GM12878 (cell line): Measurements from ENCODE around the gene CLDN9. TPM values are rescaled to one million over a fixed set of nuclear protein-coding genes. Genes with fewer than 3 reads are reported as not detected.

Experiments
- ATAC-seq: fragments of 200-7000 bp; cut with Tn5 transposase; 3 replicates; pipeline ENCODE4 v1.9.1; 2020; ENCODE audit warnings: mild to moderate bottlenecking, moderate library complexity
- BruUV-seq: library from RNA; stranded (reverse); fragments of 400-500 nt; replicated peaks from 2 replicates; lab custom pipeline; 2021; lab: Mats Ljungman, UMichigan
- CTCF ChIA-PET: fragments of 300-600 bp; sonication (Branson Sonifier 250); formaldehyde crosslinking; extraction: SDS; loops from one replicate; lab custom pipeline; 2021; ENCODE audit warnings: inconsistent platforms; lab: Yijun Ruan, JAX
- POLR2A ChIA-PET: fragments of 350-600 bp; formaldehyde crosslinking; extraction: SDS; loops from one replicate; lab custom pipeline; 2021; ENCODE audit warnings: inconsistent platforms; lab: Charles Lee
- RAD21 ChIA-PET: fragments of 300-600 bp; sonication (Branson Sonifier 250); formaldehyde crosslinking; loops from one replicate; lab custom pipeline; 2023; ENCODE audit warnings: antibody characterized with exemption; ENCODE audit not compliant: unreplicated experiment; lab: Charles Lee
- SMC1A ChIA-PET: fragments of 300-600 bp; sonication (Branson Sonifier 250); formaldehyde crosslinking; loops from one replicate; lab custom pipeline; 2023; ENCODE audit not compliant: unreplicated experiment, uncharacterized antibody; lab: Charles Lee
- DNase-seq: peaks from one replicate; pipeline ENCODE4 v3.0.0-alpha.2; 2011; ENCODE audit warnings: low read depth, low spot score
- FAIRE-seq: peaks from 3 replicates; lab custom pipeline; 2011; peaks lifted over from hg19 to GRCh38; lab: Jason Lieb, UNC
- H2AFZ ChIP-seq: 2 replicates; pipeline ENCODE4 v1.6.0; 2011; ENCODE audit warnings: low read depth, low read length, control low read depth; ENCODE audit not compliant: control insufficient read depth
- H3K27ac ChIP-seq: 2 replicates; pipeline ENCODE4 v1.5.1; 2011; ENCODE audit warnings: control low read depth; ENCODE audit not compliant: control insufficient read depth, insufficient read depth
- H3K27me3 ChIP-seq, 2 experiments: replicated peaks in 1 of 2; 2 replicates each; pipeline versions ENCODE4 v1.6.0 to v1.6.1; 2011; ENCODE audit warnings: low read length in 1 of 2; ENCODE audit not compliant: control insufficient read depth in 2 of 2, insufficient read depth in 2 of 2
- H3K36me3 ChIP-seq, 2 experiments: 2 replicates each; pipeline ENCODE4 v1.5.1; 2011; ENCODE audit warnings: low read length in 1 of 2; ENCODE audit not compliant: control insufficient read depth in 2 of 2, insufficient read depth in 2 of 2
- H3K4me1 ChIP-seq: 2 replicates; pipeline ENCODE4 v1.6.1; 2011; ENCODE audit warnings: mild to moderate bottlenecking, low read length, moderate library complexity, mixed read lengths; ENCODE audit not compliant: control insufficient read depth, insufficient read depth
- H3K4me2 ChIP-seq: 2 replicates; pipeline ENCODE4 v1.6.0; 2011; ENCODE audit warnings: control low read depth; ENCODE audit not compliant: control insufficient read depth, insufficient read depth
- H3K4me3 ChIP-seq: fragments of 200-600 bp; sonication (generic); 2 replicates; pipeline ENCODE4 v1.5.1; 2016
- H3K79me2 ChIP-seq: 2 replicates; pipeline ENCODE4 v1.6.0; 2011; ENCODE audit warnings: low read length; ENCODE audit not compliant: control insufficient read depth, insufficient read depth
- H3K9ac ChIP-seq: 2 replicates; pipeline ENCODE4 v1.8.0; 2011; ENCODE audit warnings: low read length, control low read depth, mixed read lengths; ENCODE audit not compliant: control insufficient read depth, insufficient read depth
- H3K9me3 ChIP-seq: replicated peaks from 3 replicates; pipeline ENCODE4 v1.5.1; 2011; ENCODE audit warnings: mild to moderate bottlenecking, low read length; ENCODE audit not compliant: control insufficient read depth, insufficient read depth
- H4K20me1 ChIP-seq: 2 replicates; pipeline ENCODE4 v1.6.0; 2011; ENCODE audit not compliant: control insufficient read depth, insufficient read depth
- SP1 ChIP-seq: IDR thresholded peaks from one replicate; pipeline ENCODE4 v1.6.1; 2011; ENCODE audit warnings: low read depth, low read length
- STAT3 ChIP-seq: IDR thresholded peaks from 2 replicates; pipeline ENCODE4 v1.6.1; 2011; ENCODE audit warnings: low read depth, low read length, improper control_type of control experiment
- SUZ12 ChIP-seq: fragments of 200-600 bp; sonication (generic); IDR thresholded peaks from one replicate; pipeline ENCODE4 v1.6.1; 2018; ENCODE audit warnings: antibody characterized with exemption, mild to moderate bottlenecking; ENCODE audit not compliant: unreplicated experiment
- ZNF207 ChIP-seq: fragments of 450-650 bp; IDR thresholded peaks from 2 replicates; pipeline ENCODE4 v1.6.1; 2014; ENCODE audit warnings: antibody characterized with exemption, mild to moderate bottlenecking, borderline replicate concordance
- WGBS: methylation state at CpG from one replicate; pipeline ENCODE4 v1.1.6; 2016; ENCODE audit warnings: low lambda C conversion rate; ENCODE audit not compliant: insufficient replicate concordance, insufficient coverage; ENCODE audit errors: missing lambda C conversion rate; 5-methylcytosine and 5-hydroxymethylcytosine counted together
- in situ Hi-C: fragments of 300-500 bp; cut with MboI; formaldehyde crosslinking; loops from 9 replicates; pipeline ENCODE4 v1.14.3; 2018; ENCODE audit warnings: mixed read lengths
- intact Hi-C: fragments of 100-400 bp; cut with micrococcal nuclease; formaldehyde crosslinking; loops from one replicate; pipeline ENCODE4 v1.14.2; 2022; ENCODE audit not compliant: unreplicated experiment
- polyA plus RNA-seq, 11 experiments: library from polyadenylated mRNA; depleted of rRNA in 4 of 11; unstranded in 6 of 11; stranded (reverse) in 5 of 11; fragments of >200 nt; fragmentation: Nextera tagmentation in 4 of 11; fragmentation: Illumina TruSeq in 1 of 11; extraction: Ambion mirVana in 4 of 11; extraction: Trizol in 1 of 11; gene quantifications; 1 replicate in 1 of 11; 2 replicates in 10 of 11; pipeline versions ENCODE4 v1.2.1 to v1.2.3, GENCODE V29; 2011 to 2016; ENCODE audit warnings: inconsistent platforms in 2 of 11, missing spikeins in 2 of 11, low read depth in 1 of 11
- total RNA-seq, 4 experiments: library from RNA; depleted of rRNA in 3 of 4; stranded (reverse); fragments of >200 nt in 3 of 4; fragmentation: Illumina TruSeq in 1 of 4; extraction: Trizol in 1 of 4; gene quantifications; 2 replicates each; pipeline versions ENCODE4 v1.2.1 to v1.2.3, GENCODE V29; 2013 to 2021
- TF ChIP-seq, protein P1 (sequence below), 3 experiments: IDR thresholded peaks in 2 of 3; conservative IDR thresholded peaks in 1 of 3; 2 replicates each; pipeline ENCODE4 v1.5.1; 2011; ENCODE audit warnings: low read depth in 3 of 3, low read length in 3 of 3, mild to moderate bottlenecking in 3 of 3, control low read depth in 2 of 3, moderate library complexity in 2 of 3, inconsistent platforms in 1 of 3, mixed read lengths in 1 of 3; ENCODE audit not compliant: control insufficient read depth in 2 of 3, insufficient read depth in 1 of 3; ENCODE audit errors: extremely low read depth in 1 of 3

The CLDN9 gene
- total and polyA plus RNA-seq, 10 of the 15 experiments (the other 5 are each of a cell fraction or from before 2014, with no cell fraction given): not detected

DNA sequence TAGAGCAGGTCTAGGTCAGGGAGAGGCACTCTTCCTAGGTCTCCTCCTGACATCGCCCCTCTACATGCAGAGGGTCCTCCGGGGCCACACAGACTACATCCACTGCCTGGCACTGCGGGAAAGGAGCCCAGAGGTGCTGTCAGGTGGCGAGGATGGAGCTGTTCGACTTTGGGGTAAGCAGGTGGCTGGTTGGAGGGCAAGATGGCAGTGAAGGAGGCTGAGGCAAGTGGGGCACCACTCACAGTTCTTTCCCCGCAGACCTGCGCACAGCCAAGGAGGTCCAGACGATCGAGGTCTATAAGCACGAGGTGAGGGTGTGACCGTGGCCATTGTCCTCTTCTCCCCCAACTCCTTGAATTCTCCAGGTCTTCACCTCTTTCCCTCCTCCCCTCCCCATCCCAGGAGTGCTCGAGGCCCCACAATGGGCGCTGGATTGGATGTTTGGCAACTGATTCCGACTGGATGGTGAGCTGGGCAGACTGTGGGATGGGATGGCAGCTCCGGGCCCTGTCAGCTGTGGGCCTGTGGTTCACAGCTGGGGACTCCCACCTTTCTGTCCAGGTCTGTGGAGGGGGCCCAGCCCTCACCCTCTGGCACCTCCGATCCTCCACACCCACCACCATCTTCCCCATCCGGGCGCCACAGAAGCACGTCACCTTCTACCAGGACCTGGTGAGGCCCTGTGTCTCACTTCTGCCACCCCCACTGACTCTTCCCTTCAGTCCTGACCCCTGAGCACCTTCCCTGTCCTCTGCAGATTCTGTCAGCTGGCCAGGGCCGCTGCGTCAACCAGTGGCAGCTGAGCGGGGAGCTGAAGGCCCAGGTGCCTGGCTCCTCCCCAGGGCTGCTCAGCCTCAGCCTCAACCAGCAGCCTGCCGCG, 14.1 kb downstream of the CLDN9 start:
- no peak for FAIRE-seq
- ChIA-PET CTCF (interaction anchor here (1.0 to 18.2 kb wide), 13 partner anchors 7 to 134 kb away, joined by 3 to 421 read pairs (median 8); partner anchors contain the start of genes PKMYT1, TNFRSF12A and ZNF213), POLR2A (interaction anchor here (0.7 to 1.4 kb wide), 2 partner anchors 23 to 148 kb away, joined by 3 read pairs; no protein-coding TSS in a partner anchor)
- no peak for ATAC-seq
- 92% methylated on average over 23 of the region's 24 CpGs for WGBS
- intact Hi-C loops: no loop called here
- H3K9me3 ChIP-seq: no peaks in the 10 kb centered on the region
- DNase-seq: no peak
- peaks cover 12% of the 10 kb centered on the region for H3K4me1 ChIP-seq
- H3K27ac ChIP-seq: no peak overlapping the region
- peaks cover 7 to 8% of the 10 kb centered on the region in 2 experiments for H3K27me3 ChIP-seq
- H2AFZ ChIP-seq: no peak overlapping the region
- H3K36me3 ChIP-seq: peaks cover 4 to 7% of the 10 kb centered on the region in 2 experiments; a peak in 3 of 4 replicates
- H3K4me3 ChIP-seq: no peak overlapping the region
- in situ Hi-C loops: no loop called here
- TF ChIP-seq SP1 (no peak), STAT3 (no peak), ZNF207 (no peak), SUZ12 (no peak)
- TF ChIP-seq, protein P1, sequence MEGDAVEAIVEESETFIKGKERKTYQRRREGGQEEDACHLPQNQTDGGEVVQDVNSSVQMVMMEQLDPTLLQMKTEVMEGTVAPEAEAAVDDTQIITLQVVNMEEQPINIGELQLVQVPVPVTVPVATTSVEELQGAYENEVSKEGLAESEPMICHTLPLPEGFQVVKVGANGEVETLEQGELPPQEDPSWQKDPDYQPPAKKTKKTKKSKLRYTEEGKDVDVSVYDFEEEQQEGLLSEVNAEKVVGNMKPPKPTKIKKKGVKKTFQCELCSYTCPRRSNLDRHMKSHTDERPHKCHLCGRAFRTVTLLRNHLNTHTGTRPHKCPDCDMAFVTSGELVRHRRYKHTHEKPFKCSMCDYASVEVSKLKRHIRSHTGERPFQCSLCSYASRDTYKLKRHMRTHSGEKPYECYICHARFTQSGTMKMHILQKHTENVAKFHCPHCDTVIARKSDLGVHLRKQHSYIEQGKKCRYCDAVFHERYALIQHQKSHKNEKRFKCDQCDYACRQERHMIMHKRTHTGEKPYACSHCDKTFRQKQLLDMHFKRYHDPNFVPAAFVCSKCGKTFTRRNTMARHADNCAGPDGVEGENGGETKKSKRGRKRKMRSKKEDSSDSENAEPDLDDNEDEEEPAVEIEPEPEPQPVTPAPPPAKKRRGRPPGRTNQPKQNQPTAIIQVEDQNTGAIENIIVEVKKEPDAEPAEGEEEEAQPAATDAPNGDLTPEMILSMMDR (IDR thresholded peaks at IDR 0.05 in 2 of 3, conservative IDR thresholded peaks at IDR 0.05 in 1 of 3; ENCODE audit: control insufficient read depth in 2 of 3, extremely low read depth in 1 of 3, insufficient read depth in 1 of 3, low read depth in 3 of 3, low read length in 3 of 3): no peak
- TF ChIP-seq, all 136 proteins: peak for 0
- RAD21 ChIA-PET: interaction anchor here (1.5 to 6.5 kb wide), 5 partner anchors 7 to 44 kb away, joined by 4 to 94 read pairs (median 8); partner anchors contain the start of gene TNFRSF12A
- no TSS peak for BruUV-seq
- no peaks in the 10 kb centered on the region for H3K79me2 ChIP-seq
- H4K20me1 ChIP-seq: 0 out of 2 replicates have a peak, but pooled peaks cover 3% of the 10 kb centered on the region
- SMC1A ChIA-PET: interaction anchor here (1.1 to 10.1 kb wide), 5 partner anchors 11 to 103 kb away, joined by 3 to 91 read pairs (median 5); no protein-coding TSS in a partner anchor
- no peak overlapping the region for H3K9ac ChIP-seq
- no peak overlapping the region for H3K4me2 ChIP-seq
